KG1 (cell line): ENCODE data around the gene NRXN3.

Experiments used
- DNase-seq: peaks from one replicate; lab custom pipeline; 2025; lab: John Stamatoyannopoulos, UW

The NRXN3 gene

GRCh38 chr14:78586681-78587080 is 416.5 kb downstream of the NRXN3 start:
- DNase-seq = no peak

DNA sequence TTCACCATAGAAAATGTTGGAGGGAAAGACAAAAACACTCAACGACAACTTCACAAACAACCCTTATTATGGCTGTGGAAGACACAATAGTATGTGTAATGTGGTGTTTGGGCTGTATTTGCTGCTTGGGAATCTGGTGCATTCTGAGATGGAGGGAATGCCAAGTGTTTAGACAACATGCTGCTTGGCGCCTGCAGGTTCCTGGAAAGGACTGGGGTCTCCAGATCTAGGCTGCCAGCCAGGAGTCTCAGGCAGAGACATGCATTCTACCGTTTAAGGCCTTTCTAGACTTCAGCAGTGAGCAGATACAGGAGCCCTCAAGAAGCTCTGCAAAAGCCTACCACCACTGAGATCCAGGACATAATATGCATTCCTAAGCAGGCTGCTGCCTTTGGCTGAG is 418.7 kb downstream of the NRXN3 start:
- no peak for DNase-seq

DNA sequence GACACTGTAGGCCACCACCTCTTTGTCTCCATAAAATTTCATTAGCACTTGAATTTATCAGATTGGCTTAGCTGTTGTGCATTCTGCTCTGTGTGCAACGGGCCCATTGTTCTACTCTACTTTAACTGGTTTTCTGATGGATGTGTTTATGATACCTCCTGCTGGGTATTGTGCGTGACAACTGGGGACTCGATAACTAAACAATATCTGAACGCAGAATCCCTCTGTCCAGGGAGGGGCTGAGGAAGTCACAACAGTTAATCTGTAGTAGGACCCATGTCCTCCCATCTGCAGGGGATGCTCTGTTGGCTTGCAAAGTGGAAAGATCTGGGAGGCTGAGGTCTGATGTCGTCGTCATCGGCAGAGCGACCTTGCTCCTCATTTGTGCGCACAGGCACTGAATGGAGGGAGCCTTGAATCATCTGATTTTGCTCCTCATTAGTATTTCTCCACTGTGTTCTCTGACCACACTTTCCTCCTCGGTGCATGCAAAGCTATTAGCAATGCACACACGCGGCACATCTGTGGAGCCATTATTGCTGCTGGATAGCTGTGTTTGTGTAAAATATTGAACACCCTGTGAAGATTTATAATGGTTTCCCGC is 422.5 kb downstream of the NRXN3 start:
- DNase-seq = no peak

- DNase-seq = no peak
Measured at GRCh38 chr14:78593949-78594348, 423.8 kb downstream of the NRXN3 start.

DNA sequence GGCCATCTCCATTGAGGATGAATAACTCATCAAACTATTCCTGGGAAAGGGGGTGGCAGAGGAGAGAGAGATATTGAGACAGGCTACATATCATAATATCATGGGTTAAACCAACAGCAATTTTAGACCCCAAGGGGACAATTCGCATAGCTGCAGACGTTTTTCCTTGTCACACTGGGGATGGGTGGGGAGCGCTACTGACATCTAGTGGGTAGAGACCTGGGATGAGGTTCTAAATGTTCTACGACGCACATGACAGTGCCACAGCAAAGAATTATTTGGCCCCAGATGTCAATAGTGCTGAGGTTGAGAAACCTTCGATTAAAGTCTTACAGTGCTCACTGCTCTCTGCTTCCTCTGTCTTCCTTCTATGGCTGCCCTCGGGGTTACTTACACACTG is 425.6 kb downstream of the NRXN3 start:
- DNase-seq = no peak

GRCh38 chr14:78598046-78598920 is 428.1 kb downstream of the NRXN3 start:
- no peak for DNase-seq

GRCh38 chr14:78605025-78605762 is 435.0 kb downstream of the NRXN3 start:
- no peak for DNase-seq

DNA sequence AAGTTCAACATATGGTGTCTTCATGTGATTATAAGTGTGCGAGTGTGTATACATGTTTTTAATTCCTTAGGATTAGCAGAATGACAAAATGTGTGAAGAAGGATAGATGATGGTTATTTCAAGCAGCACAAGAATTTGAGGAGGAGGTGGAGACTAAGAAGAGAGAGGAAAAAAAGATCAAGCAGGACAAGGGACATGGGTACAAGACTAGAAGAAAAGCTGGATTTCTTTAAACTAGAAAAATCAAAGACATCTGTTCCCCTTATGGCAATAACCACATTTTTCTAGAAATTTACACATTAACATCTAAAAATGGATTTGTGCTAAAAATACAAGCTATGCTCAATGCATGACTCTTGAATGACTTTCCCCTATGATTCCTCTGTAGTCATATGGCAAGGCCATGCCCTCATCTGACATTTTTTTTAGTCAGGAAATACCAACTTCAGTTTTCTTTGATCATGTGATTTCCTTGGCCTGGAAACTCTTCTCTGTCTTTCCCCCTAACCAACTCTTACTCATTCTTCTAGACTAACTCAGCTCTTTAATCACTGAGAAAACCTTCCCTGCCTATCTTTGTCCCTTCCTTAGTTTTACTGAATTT is 435.8 kb downstream of the NRXN3 start:
- no peak for DNase-seq

DNA sequence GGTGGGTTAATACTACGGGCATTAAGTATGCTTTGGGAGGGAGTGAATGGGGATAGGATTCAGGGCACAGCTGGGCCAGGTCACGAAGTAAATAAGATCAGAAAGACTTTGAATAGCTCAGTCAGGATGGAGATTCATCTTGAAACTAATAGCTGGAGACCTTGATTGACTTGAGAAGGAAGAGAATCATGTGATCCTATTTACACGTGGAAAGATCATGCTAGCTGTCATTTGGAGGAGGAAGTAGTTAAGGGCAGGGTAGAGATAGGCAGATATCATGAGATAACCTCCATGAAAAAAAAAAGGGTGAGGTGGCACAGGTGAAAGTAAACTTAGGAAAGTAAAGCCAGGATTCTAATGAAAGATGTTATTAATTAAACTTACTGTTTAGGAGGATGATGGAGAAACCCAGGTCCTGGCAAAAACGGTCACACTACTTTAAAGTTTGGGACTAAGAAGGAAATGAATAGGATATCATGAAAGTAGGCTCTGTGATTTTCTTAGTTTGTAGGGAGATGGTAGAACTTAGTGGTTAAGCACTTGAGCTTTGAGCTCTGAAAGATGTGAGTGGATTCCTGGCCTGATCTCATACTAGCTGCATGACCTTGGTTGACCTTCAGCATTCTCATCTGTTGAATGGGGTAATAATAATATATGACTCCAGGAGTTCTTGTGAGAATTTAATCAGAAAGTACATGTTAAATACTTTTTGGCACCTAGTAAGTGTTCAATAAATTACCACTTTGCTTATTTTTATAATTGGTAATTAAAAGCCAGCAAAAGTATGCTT is 439.0 kb downstream of the NRXN3 start:
- no peak for DNase-seq

GRCh38 chr14:78610994-78611393 is 440.8 kb downstream of the NRXN3 start:
- no peak for DNase-seq

DNA sequence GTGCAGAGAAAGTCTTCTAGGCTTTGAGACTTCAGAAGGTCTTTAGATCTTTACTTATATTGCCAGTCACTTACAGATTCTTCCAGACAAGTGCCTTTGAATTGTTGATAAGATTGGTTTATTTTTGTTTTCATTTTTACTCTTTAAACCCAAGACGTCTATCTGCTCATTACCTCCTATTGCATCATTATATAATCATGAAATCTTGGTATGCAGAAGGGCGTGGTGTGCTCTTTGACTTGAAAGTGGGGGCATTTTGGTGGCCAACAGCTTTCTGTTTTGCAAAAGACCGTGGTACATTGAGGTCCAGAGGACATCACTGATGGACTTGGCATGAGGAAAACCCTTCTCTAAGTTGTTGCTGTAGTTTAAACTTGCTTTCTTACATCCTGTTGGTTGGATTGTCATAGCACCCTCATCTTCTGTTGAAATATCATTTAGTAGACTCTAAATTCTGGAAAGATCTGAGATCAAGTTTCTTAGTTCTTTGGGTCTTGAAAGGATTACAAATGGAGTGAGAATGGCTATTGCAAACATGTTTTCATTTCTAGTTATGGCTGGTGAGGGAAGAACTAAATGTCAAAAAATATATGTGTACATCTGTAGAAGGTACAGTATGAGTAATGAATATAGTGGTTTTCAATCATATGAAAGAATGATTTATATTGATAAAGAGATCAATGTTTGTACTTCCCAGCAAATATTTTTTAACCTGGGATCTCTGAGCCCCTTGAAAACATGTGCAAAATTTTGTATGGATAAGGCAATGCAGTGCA is 441.8 kb downstream of the NRXN3 start:
- no peak for DNase-seq

DNA sequence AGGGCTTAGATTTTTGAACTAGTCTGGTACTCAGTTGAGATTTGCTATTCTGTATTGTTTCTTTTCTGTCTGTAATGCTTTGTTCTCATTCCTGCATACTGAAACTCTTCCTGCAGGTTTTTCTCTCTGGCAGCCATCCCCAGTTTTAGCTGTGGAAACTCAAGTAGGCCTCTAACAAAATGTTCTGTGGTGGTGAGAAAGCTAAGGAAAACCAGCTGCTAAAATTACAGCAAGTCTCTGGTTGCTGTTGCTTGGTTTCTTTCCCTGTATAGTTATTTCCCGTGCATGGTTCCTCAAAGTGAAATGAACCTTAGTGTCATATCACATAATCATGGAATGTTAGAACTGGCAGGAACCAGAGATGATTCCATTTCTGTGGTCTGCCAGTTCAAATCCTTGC is 442.5 kb downstream of the NRXN3 start:
- no peak for DNase-seq

GRCh38 chr14:78614593-78614992 is 444.4 kb downstream of the NRXN3 start:
- DNase-seq = no peak

GRCh38 chr14:78617735-78618134 is 447.6 kb downstream of the NRXN3 start:
- DNase-seq = no peak

DNA sequence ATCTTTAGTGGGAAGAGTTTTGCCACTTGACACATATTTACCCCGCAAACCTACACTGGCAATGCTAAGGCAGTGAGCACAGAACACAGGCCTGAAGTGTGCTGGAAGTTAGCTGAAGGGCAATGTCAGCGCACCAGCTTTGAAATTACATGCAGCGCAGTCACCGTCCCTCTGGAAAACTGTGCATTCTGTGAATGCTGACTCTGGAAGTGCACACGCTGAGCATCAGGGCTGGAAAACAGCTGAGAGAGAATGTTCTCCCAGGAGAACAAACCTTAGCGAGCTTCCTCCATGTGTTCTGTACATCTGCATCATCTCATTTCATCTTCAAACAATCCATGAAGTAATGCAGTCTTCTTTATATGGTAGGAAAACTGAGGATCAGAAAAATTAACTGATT is 448.2 kb downstream of the NRXN3 start:
- no peak for DNase-seq

DNA sequence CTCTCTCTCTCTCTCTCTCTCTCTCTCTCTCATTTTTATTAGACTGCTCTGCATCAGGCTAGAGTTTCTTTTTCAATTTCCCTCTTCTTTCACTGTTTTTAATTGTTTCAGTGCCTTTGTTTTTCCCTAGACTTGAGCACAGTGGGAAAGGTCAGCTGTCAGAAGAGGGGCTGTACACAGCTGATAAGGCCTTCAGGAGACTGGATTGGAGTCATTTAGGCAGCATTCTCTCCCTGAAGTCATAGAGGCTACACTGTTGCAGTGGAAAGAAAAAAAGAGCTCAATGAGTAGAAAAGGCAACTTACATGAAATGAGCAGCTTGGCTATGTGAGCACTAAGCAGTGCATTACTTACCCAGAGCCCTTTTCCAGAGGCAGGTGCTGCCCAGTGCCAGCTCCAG is 456.9 kb downstream of the NRXN3 start:
- no peak for DNase-seq

GRCh38 chr14:78631551-78631950 is 461.4 kb downstream of the NRXN3 start:
- no peak for DNase-seq

DNA sequence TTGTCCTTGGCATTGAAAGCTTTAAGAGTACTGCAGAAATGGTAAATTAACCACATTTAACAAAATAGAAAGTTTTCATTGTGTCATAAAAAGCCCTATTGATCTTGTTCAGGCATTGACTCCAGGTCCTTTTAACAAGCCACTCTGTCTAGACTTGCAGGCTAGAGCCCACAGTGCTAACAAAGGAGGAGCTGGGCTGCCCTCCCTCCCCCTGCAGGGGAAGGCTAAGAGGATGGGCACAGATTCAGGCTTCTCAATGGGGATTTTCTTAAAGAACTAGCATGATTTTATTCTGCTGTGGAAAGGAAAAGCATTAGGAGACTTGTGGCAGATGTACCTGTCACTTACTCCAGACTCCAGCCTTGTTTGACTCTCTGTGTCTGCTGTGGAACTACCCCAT is 463.6 kb downstream of the NRXN3 start:
- no peak for DNase-seq

GRCh38 chr14:78637489-78637888 is 467.3 kb downstream of the NRXN3 start:
- no peak for DNase-seq

DNA sequence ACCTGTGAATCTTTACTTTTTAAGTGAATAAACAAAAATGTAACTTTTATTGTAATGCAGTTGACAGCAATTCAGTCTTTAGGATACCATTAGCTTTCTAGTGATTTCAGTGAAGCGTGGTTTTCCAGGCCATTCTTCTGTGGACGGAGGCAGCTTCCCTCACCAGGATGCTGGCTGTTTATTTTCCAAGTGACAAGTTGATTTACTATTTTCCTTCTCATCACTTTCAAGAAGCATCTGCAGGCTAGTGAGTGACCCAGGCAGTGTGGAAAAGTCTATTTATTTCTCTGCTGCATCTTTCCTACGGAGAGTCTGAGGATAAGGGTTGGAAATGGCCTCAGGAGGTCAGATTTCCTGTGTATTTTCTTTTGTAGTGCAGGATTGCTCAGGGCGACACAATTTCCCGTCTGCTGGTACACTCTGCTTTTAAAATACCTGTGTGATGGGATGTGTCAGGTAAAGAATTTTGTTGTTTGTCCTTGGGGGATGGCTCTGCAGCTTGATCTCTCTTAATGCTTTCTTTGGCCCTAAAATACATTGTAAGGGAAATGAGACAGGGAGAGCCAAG is 467.8 kb downstream of the NRXN3 start:
- no peak for DNase-seq

DNA sequence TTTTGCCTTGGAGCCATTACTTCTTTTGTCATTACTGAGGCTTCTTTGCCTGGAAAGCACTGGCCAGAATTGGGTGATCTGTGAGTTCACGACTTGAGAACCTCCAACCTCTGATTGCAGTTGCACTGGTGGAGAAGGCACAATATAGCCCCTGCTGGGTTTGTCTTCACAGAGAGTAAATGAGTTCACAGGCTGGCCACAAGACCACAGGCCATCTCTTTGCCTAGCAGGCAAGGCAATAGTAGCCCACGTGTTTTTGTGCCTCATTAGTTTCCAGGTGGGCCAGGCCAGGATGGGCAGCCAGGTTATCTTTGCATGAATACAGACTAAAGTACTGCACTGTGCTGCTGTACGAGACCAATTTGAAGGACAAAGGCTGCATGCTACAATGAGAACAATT is 468.8 kb downstream of the NRXN3 start:
- no peak for DNase-seq
